Uterus (tissue), 2 donors: Measurements from ENCODE around the gene MXRA8.

Experiments used
- POLR2A ChIP-seq, 2 donors: fragments of 450-650 bp; IDR thresholded peaks; one replicate each; pipeline ENCODE4 v1.6.1; 2016; ENCODE audit warnings: antibody characterized with exemption in 2 of 2, mild to moderate bottlenecking in 1 of 2, moderate library complexity in 1 of 2
- TF ChIP-seq, protein P1 (sequence below), 4 experiments: fragments of 200-600 bp in 2 of 4; fragments of 450-650 bp in 2 of 4; sonication (generic) in 2 of 4; IDR thresholded peaks; one replicate each; pipeline ENCODE4 v1.5.1; 2016 to 2019; ENCODE audit warnings: antibody characterized with exemption in 4 of 4, mild to moderate bottlenecking in 2 of 4, moderate library complexity in 1 of 4

DNA sequence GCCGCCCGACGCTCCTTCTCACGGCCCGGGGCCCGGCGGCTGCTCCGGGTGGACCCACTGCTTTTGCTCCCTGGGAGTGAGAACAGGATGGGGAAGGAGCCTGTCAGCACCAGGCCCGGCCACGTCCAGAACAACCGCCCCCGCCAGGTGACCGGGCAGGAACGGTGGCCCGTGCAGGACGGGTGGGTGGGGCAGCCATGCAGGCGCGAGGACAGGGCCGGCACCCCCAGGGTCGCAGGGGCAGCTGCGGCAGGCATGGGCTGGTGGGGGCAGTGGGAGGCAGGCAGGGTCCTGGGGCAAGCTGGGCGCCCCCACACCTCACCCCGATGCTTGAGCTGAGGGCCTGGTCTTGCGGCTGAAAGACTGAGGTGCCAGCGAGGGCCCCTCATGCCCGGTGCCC is 21.9 kb downstream of the MXRA8 start:
- TF ChIP-seq, protein P1, sequence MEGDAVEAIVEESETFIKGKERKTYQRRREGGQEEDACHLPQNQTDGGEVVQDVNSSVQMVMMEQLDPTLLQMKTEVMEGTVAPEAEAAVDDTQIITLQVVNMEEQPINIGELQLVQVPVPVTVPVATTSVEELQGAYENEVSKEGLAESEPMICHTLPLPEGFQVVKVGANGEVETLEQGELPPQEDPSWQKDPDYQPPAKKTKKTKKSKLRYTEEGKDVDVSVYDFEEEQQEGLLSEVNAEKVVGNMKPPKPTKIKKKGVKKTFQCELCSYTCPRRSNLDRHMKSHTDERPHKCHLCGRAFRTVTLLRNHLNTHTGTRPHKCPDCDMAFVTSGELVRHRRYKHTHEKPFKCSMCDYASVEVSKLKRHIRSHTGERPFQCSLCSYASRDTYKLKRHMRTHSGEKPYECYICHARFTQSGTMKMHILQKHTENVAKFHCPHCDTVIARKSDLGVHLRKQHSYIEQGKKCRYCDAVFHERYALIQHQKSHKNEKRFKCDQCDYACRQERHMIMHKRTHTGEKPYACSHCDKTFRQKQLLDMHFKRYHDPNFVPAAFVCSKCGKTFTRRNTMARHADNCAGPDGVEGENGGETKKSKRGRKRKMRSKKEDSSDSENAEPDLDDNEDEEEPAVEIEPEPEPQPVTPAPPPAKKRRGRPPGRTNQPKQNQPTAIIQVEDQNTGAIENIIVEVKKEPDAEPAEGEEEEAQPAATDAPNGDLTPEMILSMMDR (IDR thresholded peaks at IDR 0.05): no peak
- TF ChIP-seq POLR2A (IDR thresholded peaks at IDR 0.05): no peak
